NCI-H524 treated with DMSO at 0.1 percent for 48 hours (cell line): ENCODE results near the gene P2RX3.
"Not testable (repeated sequence)": the region's sequence is repeated elsewhere in the genome, so short reads cannot be mapped to it uniquely, and the experiment has no call there.

Source experiments
- DNase-seq: peaks from one replicate; lab custom pipeline; 2025; lab: John Stamatoyannopoulos, UW

Gene P2RX3

GRCh38 chr11:57349491-57350274 is 11.5 kb downstream of the P2RX3 start:
- no peak for DNase-seq

GRCh38 chr11:57353036-57353435 is 14.9 kb downstream of the P2RX3 start:
- DNase-seq, result no peak

- no peak for DNase-seq
Measured at GRCh38 chr11:57353446-57353845, 15.3 kb downstream of the P2RX3 start.

- no peak for DNase-seq
Measured at GRCh38 chr11:57353852-57354251, 15.7 kb downstream of the P2RX3 start.

- peak; percentile 49 for DNase-seq
Measured at GRCh38 chr11:57354699-57355098, 16.5 kb downstream of the P2RX3 start.

GRCh38 chr11:57356268-57356667 is 18.1 kb downstream of the P2RX3 start:
- DNase-seq, result no peak

GRCh38 chr11:57357310-57357709 is 19.2 kb downstream of the P2RX3 start:
- DNase-seq, result no peak

- DNase-seq, result peak; percentile 57
Measured at GRCh38 chr11:57357856-57358255, 19.7 kb downstream of the P2RX3 start.

- no peak for DNase-seq
Measured at GRCh38 chr11:57358543-57358961, 20.4 kb downstream of the P2RX3 start.

GRCh38 chr11:57358991-57359390 is 20.8 kb downstream of the P2RX3 start:
- no peak for DNase-seq

GRCh38 chr11:57359396-57359795 is 21.2 kb downstream of the P2RX3 start:
- DNase-seq, result no peak

GRCh38 chr11:57359896-57360690 is 21.9 kb downstream of the P2RX3 start:
- DNase-seq, result no peak

GRCh38 chr11:57360991-57361390 is 22.8 kb downstream of the P2RX3 start:
- peak; percentile 18 for DNase-seq

GRCh38 chr11:57361420-57361819 is 23.3 kb downstream of the P2RX3 start:
- DNase-seq, result not testable (repeated sequence)

GRCh38 chr11:57361926-57362325 is 23.8 kb downstream of the P2RX3 start:
- no peak for DNase-seq

- DNase-seq, result no peak
Measured at GRCh38 chr11:57363131-57364080, 25.3 kb downstream of the P2RX3 start.

- DNase-seq, result no peak
Measured at GRCh38 chr11:57364851-57365660, 26.9 kb downstream of the P2RX3 start.

- peak; percentile 49 for DNase-seq
Measured at GRCh38 chr11:57368106-57368844, 30.1 kb downstream of the P2RX3 start.

- peak; percentile 73 for DNase-seq
Measured at GRCh38 chr11:57368845-57369232, 30.7 kb downstream of the P2RX3 start.

GRCh38 chr11:57370251-57370650 is 32.1 kb downstream of the P2RX3 start:
- DNase-seq, result peak; percentile 71

- no peak for DNase-seq
Measured at GRCh38 chr11:57370941-57371340, 32.8 kb downstream of the P2RX3 start.
